NOMO-1 treated with DMSO at 0.1 percent for 48 hours (cell line): ENCODE measurements around the gene PSEN1.

Experiments used
- DNase-seq: peaks from one replicate; lab custom pipeline; 2025; ENCODE audit not compliant: unreplicated experiment; lab: John Stamatoyannopoulos, UW

Gene PSEN1

DNA sequence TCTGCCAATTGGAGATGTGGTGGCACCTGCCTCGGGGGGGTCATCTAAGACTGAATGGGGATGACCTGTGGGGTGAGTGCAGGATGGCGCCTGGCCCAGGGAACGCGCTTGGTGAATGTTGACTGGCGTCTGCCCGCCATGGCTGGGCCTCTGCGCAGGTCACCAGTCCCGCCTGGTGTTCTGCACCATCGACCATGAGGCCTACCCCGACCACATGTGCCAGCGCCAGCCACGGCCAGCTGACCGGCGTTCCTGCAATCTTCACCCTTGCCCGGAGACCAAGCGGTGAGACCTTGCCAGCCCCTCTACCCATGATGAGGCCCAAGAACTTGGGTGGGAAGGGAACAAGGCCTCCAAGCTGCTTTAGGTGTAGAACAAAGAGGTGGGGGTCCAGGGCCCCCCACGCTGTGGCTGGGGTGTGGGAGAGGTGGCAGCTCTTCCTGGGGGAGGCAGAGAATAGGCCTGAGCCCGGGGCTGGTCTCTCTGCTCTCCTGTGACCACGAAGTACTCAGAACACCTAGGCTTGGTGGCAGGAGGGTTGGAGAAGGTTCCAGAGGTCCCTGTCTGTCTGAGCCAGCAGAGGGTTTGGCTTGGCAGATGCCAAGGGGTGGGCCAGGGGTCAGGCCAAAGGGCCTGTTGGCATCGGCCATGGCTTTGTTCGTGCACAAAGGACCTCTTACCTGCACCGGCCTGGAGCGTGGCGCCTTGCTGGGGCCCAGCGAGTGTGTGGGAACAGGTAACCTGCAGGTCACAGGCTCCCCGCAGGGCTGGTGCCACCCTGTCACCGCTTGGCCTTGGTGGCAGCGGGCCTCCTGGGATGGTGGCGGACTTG lies 116.4 kb downstream of the PSEN1 start:
- DNase-seq = no peak

DNA sequence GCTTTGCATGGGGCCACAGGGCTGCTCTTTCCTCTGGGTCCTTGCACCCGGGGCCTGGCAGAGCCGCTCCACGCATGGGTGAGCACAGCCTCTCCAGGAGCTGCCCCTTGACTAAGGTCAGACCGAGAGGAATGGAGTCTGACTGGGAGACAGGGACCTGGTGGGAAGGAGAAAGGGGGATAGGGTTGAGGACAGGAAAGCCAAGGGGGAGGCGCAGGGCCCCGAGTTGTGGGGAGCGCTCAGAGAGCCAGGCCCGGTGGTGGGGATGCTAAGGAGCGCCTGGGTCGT lies 117.0 kb downstream of the PSEN1 start:
- no peak for DNase-seq

DNA sequence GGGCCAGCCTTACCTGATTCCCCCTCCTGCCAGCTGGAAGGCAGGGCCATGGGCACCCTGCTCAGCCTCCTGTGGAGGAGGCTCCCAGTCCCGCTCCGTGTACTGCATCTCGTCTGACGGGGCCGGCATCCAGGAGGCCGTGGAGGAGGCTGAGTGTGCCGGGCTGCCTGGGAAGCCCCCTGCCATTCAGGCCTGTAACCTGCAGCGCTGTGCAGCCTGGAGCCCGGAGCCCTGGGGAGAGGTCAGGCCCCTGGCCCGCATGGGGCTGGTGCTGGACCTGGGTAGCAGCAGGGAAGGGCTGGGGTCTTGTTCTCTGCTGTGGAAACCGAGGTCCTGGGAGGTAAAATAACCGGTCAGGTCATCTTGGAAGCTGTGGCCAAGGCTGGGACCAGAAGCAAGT lies 117.4 kb downstream of the PSEN1 start:
- DNase-seq = no peak

DNA sequence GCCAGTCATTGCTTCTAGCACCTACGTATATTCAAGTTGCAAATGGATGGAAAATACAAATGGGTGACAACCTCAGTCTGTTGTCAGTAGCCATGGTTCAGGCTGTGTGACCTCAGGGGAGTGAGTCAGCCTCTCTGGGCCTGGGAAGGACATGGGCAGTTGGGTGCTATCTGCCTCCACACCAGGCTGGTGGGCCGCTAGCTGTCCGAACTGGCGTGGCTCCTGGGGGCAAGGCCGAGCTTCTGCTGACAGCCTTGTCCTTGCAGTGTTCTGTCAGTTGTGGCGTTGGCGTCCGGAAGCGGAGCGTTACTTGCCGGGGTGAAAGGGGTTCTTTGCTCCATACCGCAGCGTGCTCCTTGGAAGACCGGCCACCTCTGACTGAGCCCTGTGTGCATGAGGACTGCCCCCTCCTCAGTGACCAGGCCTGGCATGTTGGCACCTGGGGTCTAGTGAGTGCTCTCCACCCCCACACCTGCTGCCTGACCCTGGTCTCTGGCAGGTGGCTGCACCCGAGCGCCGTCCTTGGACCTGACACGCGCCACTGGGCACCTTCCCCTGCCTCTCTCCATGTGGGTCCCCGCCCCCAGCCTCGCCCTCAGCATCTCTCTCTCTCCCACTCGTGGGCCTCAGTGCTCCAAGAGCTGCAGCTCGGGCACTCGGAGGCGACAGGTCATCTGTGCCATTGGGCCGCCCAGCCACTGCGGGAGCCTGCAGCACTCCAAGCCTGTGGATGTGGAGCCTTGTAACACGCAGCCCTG lies 118.1 kb downstream of the PSEN1 start:
- DNase-seq = no peak

DNA sequence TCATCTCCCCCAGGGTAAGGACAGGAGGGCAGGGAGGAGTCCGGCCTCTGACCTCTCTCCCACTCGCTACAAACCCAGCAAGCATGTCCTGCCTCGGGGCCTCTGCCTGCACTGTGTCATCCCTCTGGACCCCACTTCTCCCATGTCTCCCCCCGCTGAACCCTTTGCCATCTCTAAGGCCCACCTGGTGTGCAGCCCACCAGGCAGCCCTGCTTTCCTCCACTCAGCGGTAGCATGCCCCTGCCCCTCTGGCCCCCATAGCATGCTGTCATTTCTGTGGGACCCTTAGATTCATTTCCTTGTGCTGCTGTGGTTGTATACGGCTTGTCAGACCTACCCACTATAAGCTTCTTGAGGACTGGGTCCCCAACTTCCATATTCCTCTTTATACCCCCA lies 118.7 kb downstream of the PSEN1 start:
- DNase-seq = no peak

DNA sequence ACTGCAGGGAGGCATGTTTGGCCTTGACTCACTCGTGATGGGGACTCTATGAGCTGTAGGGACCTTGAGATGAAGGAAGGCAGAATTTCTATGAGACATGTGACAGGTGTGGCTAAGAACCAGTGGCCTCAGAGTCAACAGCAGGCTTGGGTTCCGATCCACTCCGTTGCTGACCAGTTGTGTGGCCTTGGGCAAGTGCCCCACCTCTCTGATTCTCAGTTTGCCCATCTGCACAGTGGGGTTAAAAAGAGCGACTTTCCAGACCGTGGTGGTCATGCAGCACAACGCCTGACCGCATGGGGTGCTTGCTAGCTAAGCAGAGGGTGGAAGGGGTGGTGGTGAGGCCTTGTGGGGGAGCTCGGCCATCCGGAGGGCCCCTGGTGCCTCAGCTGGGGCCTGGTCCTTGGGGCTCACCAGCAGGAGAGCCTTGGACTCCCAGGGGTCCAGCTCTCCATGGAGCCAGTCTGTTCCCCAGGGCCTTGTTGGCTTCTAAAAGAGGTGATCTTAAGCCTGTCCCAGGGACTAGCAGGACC lies 119.5 kb downstream of the PSEN1 start:
- no peak for DNase-seq

DNA sequence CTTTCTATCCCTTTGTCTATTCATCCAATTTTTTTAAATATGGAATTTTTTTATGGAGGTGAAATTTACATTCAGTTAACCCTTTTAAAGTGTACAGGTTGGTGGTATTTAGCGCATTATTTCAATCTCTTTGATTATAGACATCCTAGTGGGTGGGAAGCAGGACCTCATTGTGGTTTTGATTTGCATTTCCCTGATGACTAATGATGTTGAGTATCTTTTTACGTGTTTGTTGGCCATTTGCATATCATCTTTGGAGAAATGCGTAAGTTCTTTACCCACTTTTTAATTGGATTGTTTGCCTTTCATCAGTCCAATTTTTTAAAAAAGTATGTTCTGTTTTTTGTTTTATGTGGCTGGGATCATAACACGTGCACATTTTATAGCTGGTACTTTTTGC lies 121.8 kb downstream of the PSEN1 start:
- DNase-seq = no peak

DNA sequence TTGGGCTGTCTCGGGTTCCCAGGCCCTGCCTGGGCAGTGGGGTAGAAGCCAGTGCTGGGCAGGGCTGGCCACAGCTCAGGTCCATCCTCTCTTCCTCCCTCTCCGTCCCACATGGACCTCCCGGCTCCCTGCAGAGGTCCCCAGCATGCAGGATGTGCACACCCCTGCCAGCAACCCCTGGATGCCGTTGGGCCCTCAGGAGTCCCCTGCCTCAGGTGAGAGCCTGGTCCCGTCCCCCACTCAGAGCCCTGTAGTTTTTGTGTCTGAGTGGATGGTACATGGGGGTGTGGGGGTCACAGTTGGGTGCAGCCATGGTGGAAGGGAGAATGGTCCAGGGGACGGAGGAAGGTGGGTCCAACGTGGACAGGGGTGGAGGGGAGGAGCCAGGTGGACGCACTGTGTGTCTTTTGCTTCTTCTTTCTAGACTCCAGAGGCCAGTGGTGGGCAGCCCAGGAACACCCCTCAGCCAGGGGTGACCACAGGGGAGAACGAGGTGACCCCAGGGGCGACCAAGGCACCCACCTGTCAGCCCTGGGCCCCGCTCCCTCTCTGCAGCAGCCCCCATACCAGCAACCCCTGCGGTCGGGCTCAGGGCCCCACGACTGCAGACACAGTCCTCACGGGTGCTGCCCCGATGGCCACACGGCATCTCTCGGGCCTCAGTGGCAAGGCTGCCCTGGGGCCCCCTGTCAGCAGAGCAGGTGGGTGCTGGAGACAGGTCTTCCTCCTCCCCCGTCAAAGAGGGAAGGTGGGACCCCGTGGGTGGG lies 122.7 kb downstream of the PSEN1 start:
- no peak for DNase-seq

DNA sequence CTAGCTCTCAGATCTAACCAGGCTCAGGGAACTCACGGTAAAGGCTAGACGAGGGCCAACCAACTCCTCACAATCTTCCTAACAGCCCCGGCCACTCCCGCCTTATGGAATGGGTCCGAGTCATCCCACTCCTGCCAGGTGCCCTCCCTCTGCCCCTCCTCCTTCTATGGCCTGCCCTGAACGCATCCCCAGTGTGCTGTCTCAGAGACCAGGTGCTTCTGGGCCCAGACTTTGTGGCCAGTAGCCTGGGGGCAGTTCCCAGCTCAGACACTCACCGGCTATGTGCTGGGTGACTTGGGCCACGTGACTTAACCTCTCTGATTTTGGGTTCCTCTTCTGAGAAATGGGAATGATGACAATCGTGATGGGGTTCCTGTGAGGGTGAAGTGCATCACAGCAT lies 123.5 kb downstream of the PSEN1 start:
- no peak for DNase-seq

DNA sequence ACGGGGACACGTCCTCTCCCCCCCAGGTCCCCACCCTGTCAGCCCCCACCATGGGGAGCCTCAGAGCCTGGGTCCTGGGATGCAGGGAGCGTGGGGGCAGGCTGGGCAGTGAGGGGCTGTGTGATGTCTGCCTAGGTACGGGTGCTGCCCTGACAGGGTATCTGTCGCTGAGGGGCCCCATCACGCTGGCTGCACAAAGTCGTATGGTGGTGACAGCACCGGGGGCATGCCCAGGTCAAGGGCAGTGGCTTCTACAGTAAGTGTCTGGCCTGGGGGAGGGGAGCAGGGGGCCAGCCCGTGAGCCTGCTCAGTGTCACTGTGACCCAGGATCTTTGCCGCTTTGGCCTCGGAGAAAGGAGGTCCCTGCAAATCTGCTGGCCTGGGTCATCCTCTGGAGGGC lies 124.3 kb downstream of the PSEN1 start:
- no peak for DNase-seq

DNA sequence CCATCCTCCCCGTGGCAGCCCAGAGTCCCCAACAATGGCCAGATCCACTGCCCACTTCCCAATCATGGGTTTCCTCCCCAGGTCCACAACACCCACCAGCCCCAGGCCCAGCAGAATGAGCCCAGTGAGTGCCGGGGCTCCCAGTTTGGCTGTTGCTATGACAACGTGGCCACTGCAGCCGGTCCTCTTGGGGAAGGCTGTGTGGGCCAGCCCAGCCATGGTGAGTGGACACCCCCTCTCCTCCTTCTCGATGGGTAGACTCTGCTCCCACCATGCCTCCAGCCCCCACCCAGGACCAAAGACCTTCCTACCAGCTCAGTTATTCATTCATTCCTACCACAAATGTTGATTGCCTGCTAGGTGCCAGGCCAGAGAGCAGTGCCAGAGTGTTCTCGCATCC lies 124.8 kb downstream of the PSEN1 start:
- DNase-seq = no peak

DNA sequence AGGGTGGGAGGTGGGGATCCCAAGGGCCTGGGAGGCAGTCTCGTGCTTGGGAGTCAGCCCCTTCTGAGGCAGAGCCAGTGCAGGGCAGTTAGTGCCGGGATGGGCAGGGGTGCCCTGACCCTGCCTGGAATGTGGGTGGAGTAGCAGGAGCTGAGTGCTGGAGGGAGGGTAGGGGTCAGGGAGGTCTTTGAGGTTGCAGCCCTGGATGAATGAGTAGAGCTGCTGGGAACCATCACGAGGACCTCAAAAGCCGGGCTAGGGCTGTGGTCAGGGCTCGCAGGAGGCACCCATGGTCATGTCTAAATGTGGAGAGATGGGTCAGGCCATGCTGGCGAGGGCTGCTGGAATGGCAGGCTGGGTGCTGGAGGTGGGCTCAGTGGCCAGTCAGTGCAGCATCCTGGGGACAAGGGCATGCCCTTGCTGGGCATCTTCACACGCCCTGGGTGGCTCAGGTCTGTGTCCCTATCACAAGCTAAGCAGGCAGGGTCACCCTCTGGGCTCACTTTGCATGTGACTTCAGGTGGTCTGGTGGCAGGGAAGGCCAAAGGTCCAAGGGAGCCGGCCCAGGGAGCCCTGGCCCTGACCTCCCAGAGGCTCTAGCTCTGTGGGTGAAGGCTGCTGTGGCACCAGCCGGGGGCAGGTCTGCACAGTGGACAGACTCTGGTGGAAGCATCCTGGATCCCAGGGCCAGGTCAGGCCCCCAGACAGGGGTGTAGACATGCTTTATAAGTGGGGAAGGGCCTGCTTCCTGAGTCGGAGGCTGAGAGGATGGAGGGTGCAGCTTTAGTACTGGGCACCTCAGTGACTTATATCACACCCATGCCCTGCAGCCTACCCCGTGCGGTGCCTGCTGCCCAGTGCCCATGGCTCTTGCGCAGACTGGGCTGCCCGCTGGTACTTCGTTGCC lies 125.5 kb downstream of the PSEN1 start:
- DNase-seq = no peak

DNA sequence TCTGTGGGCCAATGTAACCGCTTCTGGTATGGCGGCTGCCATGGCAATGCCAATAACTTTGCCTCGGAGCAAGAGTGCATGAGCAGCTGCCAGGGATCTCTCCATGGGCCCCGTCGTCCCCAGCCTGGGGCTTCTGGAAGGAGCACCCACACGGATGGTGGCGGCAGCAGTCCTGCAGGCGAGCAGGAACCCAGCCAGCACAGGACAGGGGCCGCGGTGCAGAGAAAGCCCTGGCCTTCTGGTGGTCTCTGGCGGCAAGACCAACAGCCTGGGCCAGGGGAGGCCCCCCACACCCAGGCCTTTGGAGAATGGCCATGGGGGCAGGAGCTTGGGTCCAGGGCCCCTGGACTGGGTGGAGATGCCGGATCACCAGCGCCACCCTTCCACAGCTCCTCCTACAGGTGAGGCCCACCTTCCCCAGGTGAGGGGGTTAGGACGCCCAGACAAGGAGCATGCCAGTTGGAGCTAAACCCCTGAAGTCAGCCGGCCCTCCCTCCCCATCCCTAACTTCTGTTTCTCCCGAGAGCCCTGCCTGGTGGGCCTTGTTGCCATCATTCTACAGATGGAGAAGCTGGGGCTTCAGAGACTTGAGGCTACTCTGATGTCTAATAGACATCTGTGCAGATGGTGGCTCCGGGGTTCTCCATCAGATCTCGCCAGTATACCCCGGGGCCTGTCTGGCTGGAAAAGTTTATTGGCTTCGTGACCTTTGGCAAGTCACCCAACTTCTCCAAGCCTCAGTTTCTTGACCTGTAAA lies 126.3 kb downstream of the PSEN1 start:
- no peak for DNase-seq

DNA sequence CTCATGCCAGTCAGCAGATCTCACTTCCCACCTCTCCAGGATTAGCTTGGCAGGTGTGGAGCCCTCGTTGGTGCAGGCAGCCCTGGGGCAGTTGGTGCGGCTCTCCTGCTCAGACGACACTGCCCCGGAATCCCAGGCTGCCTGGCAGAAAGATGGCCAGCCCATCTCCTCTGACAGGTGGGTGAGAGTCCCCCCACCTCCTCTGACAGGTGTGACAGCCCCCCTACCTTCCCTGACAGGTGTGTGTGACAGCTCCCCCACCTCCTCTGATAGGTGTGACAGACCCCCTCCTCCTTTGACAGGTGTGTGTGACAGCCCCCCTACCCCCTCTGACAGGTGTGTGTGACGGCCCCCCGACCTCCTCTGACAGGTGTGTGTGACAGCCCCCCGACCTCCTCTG lies 127.3 kb downstream of the PSEN1 start:
- no peak for DNase-seq

DNA sequence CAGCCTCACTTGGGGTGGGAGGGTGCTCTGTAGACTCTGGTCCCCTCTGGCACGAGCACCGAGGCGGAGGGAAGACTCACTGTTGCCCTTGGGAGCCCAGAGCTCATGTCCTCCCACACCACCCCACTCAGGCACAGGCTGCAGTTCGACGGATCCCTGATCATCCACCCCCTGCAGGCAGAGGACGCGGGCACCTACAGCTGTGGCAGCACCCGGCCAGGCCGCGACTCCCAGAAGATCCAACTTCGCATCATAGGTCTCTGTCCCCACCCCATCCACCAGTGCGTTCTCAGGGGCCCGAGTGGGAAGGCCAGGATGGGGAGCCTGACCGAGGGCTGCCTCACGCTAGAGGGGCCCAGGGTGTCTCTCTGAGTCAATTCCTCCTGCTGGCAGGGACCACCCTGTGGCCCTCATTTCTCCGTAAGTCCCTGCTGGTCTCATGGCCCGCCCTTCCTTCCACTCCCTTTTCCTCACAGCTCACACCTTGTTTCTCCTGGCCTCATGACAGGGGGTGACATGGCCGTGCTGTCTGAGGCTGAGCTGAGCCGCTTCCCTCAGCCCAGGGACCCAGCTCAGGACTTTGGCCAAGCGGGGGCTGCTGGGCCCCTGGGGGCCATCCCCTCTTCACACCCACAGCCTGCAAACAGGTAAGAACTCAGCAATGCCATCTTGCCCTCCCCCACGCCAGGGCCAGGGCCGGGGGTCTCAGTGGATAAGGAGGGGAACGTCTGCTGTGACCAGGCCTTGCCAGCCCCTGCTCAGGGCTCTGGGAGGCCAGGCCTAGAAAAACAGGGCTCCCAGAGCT lies 128.0 kb downstream of the PSEN1 start:
- no peak for DNase-seq

DNA sequence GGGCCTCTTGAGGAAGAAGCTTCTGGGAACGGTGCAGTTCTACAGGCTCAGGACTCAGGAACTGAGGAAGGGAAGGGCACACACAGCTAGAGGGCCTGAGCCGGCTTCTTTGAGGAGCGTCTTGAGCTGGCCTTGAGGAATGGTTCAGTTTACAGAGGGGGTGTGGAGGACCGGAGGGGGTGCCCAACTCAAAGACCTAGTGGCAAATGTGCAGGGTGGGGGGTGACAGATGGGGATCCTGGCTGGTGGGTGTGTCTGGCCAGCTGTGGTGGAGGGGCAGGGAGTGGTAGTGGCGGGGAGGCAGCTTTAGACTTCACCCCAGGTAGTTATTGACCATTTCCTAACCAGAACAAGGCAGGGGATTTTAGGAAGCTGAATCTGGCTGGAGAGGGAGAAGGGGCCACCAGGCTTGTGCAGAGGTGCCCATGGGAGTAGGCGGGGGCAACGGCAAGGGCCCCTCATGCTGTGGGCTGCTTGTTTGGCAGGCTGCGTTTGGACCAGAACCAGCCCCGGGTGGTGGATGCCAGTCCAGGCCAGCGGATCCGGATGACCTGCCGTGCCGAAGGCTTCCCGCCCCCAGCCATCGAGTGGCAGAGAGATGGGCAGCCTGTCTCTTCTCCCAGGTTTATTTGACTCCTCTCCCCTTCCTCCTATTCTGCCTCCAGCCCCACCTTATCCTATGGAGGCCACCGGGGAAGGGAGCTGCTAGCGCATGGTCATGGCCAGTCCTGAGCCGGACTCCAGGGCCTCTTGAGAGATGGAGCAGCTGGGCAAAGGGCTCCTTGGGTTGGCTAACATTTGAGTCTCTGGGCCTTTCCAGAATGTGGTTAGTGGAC lies 128.8 kb downstream of the PSEN1 start:
- DNase-seq = no peak

DNA sequence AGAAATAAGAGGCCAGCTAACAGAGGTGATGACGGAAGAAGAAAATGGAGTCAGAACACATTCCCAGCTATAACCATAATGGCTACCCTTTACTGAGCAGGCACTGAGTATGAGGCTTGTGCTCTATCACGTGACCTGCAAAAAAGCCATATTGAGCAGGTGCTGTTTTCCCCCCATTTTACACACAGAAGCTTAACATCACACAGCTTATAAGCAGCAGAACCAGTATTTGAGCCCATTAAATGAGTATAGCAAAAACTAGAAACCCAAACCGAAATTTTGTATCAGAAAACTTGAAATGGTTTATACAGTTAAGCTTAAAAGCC lies 129.4 kb downstream of the PSEN1 start:
- no peak for DNase-seq

DNA sequence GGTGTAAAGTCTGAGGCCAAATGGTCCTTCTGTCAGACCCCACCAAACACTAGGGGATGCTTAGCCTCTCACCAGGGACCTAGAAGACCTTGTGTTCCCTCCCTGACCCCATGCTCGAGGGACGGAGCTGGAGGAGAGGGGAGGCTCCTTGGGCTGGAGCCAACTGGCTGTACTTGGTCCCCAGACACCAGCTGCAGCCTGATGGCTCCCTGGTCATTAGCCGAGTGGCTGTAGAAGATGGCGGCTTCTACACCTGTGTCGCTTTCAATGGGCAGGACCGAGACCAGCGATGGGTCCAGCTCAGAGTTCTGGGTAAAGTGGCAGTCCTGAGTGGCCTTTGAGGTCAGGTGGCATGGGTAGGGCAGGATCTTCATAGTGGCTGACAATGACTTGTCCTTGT lies 130.0 kb downstream of the PSEN1 start:
- DNase-seq = no peak

DNA sequence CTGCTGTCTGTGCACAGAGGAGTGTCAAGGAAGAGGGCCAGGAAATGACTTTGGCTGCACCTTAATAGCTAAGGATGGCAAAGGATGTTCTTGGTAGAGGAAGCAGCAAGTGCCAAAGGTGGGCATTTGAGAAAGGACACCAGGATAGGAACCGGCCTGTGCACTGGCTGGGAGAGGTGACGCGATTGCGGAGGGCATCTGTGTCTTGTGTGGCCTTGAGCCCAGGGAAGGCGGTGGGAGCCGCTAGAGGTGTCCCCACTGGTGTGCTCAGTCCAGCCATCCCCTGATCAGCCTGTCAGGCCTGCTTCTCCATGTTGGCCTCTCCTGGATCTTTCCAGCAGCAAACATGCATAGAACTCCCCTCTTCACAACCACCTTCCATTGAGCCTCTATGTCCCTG lies 131.2 kb downstream of the PSEN1 start:
- no peak for DNase-seq
